Measurements from ENCODE around the gene NEK9.
"Not testable (repeated sequence)": the region's sequence is repeated elsewhere in the genome, so short reads cannot be mapped to it uniquely, and the experiment has no call there.

The NEK9 gene

DNA sequence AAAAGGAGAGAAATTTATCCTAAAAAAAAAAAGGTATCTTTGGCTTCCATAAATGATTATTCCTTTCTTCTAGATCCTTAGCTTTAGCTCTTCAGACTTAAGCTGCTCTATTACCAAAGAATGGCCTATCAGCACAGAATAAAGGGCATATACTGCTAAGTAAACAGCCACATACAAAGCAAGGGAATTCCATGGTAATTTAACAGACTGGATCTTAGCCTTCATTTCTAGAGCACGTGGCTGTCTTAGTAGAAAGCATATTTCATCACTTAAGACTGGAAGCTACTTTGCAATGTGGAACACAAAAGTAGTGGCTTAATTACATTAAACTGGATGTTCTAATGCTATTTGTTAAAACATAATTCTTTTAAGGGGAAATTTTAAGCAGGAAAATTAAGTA is 26.4 kb upstream of the NEK9 start:
- peaks cover 4% of the 10 kb centered on the region; the same call in 1 of the 2 replicates for H3K79me2 ChIP-seq (ENCODE audit: insufficient read depth, low read length)

DNA sequence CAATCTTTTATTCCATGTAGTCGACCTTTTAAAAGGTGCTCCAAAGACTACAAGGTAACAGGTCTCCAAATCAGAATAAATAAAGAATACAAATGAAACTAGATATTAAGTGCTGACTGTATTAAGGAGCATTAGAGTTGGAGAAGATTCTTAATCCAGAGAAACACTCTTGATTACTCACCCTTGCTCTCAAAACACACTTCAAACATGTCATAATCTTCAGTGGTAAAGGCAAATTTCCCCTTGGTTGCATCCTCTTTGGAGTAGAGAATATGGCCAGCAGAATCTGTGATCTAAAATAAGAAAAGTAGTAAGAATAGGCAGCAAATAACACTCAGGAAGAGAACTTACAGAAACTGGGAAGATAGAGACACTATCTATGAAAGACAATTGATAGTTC is 25.0 kb upstream of the NEK9 start:
- Histone ChIP-seq H3K9me2 (ENCODE audit: low read depth, low read length) (no peaks in the 10 kb centered on the region), H3K4me2 (ENCODE audit: low read length) (no peak overlapping the region), H3K79me2 (ENCODE audit: insufficient read depth, low read length) (peaks cover 4% of the 10 kb centered on the region; the same call in 1 of the 2 replicates), H3K4me1 (ENCODE audit: insufficient read depth, low read length, severe bottlenecking) (no peaks in the 10 kb centered on the region), H4K20me1 (ENCODE audit: insufficient read depth, low read length) (no peaks in the 10 kb centered on the region), H3K27ac (ENCODE audit: low read depth, low read length, poor library complexity, severe bottlenecking) (no peak overlapping the region), H3K9me3 (ENCODE audit: low read length) (no peaks in the 10 kb centered on the region), H3K9ac (ENCODE audit: low read length) (no peak overlapping the region), H3F3A (ENCODE audit: insufficient read depth, low read length) (no peaks in the 10 kb centered on the region), H3K4me3 (ENCODE audit: low read depth, low read length, poor library complexity, severe bottlenecking) (no peak overlapping the region), H3K27me3 (ENCODE audit: insufficient read depth, low read length) (no peaks in the 10 kb centered on the region), H3K36me3 (ENCODE audit: insufficient read depth, low read length) (peaks cover 22% of the 10 kb centered on the region; the same call in 1 of the 2 replicates), H2AFZ (ENCODE audit: low read length) (no peak overlapping the region)
- TF ChIP-seq, protein P1, sequence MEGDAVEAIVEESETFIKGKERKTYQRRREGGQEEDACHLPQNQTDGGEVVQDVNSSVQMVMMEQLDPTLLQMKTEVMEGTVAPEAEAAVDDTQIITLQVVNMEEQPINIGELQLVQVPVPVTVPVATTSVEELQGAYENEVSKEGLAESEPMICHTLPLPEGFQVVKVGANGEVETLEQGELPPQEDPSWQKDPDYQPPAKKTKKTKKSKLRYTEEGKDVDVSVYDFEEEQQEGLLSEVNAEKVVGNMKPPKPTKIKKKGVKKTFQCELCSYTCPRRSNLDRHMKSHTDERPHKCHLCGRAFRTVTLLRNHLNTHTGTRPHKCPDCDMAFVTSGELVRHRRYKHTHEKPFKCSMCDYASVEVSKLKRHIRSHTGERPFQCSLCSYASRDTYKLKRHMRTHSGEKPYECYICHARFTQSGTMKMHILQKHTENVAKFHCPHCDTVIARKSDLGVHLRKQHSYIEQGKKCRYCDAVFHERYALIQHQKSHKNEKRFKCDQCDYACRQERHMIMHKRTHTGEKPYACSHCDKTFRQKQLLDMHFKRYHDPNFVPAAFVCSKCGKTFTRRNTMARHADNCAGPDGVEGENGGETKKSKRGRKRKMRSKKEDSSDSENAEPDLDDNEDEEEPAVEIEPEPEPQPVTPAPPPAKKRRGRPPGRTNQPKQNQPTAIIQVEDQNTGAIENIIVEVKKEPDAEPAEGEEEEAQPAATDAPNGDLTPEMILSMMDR (IDR thresholded peaks at IDR 0.05; ENCODE audit: low read length): no peak
- TF ChIP-seq EZH2 (IDR thresholded peaks at IDR 0.05; ENCODE audit: borderline replicate concordance, low read length): no peak

More for the DNA sequence above, 26.4 kb upstream of the NEK9 start:
- Histone ChIP-seq H3K4me1 (ENCODE audit: insufficient read depth, low read length, severe bottlenecking) (no peaks in the 10 kb centered on the region), H3K9me2 (ENCODE audit: low read depth, low read length) (no peaks in the 10 kb centered on the region), H3K9me3 (ENCODE audit: low read length) (no peaks in the 10 kb centered on the region), H3K27me3 (ENCODE audit: insufficient read depth, low read length) (no peaks in the 10 kb centered on the region), H3F3A (ENCODE audit: insufficient read depth, low read length) (no peaks in the 10 kb centered on the region), H4K20me1 (ENCODE audit: insufficient read depth, low read length) (no peaks in the 10 kb centered on the region), H3K9ac (ENCODE audit: low read length) (no peak overlapping the region), H3K27ac (ENCODE audit: low read depth, low read length, poor library complexity, severe bottlenecking) (no peak overlapping the region), H3K36me3 (ENCODE audit: insufficient read depth, low read length) (peaks cover 16% of the 10 kb centered on the region; the same call in 1 of the 2 replicates), H2AFZ (ENCODE audit: low read length) (no peak overlapping the region), H3K4me2 (ENCODE audit: low read length) (no peak overlapping the region), H3K4me3 (ENCODE audit: low read depth, low read length, poor library complexity, severe bottlenecking) (no peak overlapping the region)
- no peak for TF ChIP-seq EZH2 (IDR thresholded peaks at IDR 0.05; ENCODE audit: borderline replicate concordance, low read length)
- TF ChIP-seq, protein P1 (IDR thresholded peaks at IDR 0.05; ENCODE audit: low read length): no peak

DNA sequence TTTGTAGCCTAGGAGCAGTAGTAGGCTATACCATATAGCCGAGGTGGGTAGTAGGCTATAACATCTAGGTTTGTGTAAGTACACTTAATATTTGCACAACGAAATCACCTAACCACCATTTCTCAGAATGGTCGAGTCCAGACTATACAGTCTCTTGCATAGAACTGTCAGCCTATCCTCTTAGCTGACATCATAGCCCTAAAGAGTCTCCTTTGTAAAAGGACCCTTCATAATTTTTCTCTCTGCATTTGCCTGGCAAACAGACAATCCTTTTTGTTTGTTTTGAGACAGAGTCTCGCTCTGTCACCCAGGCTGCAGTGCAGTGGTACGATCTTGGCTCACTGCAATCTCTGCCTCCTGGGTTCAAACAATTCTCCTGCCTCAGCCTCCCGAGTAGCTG is 23.8 kb upstream of the NEK9 start:
- H3K27ac ChIP-seq (ENCODE audit: low read depth, low read length, poor library complexity, severe bottlenecking): not testable (repeated sequence)

DNA sequence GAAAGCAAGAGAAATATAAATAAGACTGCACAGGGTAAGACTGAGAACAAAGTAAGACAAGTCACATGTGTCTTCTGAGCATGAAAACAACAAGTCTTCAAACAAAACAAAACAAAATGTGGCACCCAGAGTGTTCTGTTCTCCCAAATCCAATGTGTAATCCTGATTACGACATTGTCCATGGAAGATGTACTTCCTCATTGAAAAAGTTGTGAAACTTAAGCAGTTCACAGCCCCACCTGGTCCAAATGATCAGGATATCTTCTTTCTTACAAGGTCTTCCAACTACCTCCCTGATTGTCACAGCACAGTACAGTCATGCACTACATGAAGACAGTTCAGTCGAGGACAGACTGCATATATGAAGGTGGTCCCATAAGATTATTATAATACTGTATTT is 23.3 kb upstream of the NEK9 start:
- Histone ChIP-seq H3F3A (ENCODE audit: insufficient read depth, low read length) (no peaks in the 10 kb centered on the region), H3K4me2 (ENCODE audit: low read length) (no peak overlapping the region), H3K27ac (ENCODE audit: low read depth, low read length, poor library complexity, severe bottlenecking) (no peak overlapping the region), H4K20me1 (ENCODE audit: insufficient read depth, low read length) (no peaks in the 10 kb centered on the region), H3K79me2 (ENCODE audit: insufficient read depth, low read length) (no peaks in the 10 kb centered on the region), H2AFZ (ENCODE audit: low read length) (no peak overlapping the region), H3K9me2 (ENCODE audit: low read depth, low read length) (no peaks in the 10 kb centered on the region), H3K9ac (ENCODE audit: low read length) (no peak overlapping the region), H3K9me3 (ENCODE audit: low read length) (no peaks in the 10 kb centered on the region), H3K4me3 (ENCODE audit: low read depth, low read length, poor library complexity, severe bottlenecking) (no peak overlapping the region), H3K36me3 (ENCODE audit: insufficient read depth, low read length) (peaks cover 34% of the 10 kb centered on the region; the same call in 1 of the 2 replicates), H3K4me1 (ENCODE audit: insufficient read depth, low read length, severe bottlenecking) (no peaks in the 10 kb centered on the region), H3K27me3 (ENCODE audit: insufficient read depth, low read length) (no peaks in the 10 kb centered on the region)
- TF ChIP-seq EZH2 (IDR thresholded peaks at IDR 0.05; ENCODE audit: borderline replicate concordance, low read length): no peak
- TF ChIP-seq, protein P1 (IDR thresholded peaks at IDR 0.05; ENCODE audit: low read length): no peak

More for the DNA sequence above, 23.8 kb upstream of the NEK9 start:
- H3K4me1 ChIP-seq (ENCODE audit: insufficient read depth, low read length, severe bottlenecking); H3K9ac ChIP-seq (ENCODE audit: low read length); H3K9me2 ChIP-seq (ENCODE audit: low read depth, low read length); H3F3A ChIP-seq (ENCODE audit: insufficient read depth, low read length); H4K20me1 ChIP-seq (ENCODE audit: insufficient read depth, low read length); H2AFZ ChIP-seq (ENCODE audit: low read length); H3K4me3 ChIP-seq (ENCODE audit: low read depth, low read length, poor library complexity, severe bottlenecking); H3K4me2 ChIP-seq (ENCODE audit: low read length); H3K27me3 ChIP-seq (ENCODE audit: insufficient read depth, low read length); H3K79me2 ChIP-seq (ENCODE audit: insufficient read depth, low read length); H3K9me3 ChIP-seq (ENCODE audit: low read length): not testable (repeated sequence)
- peaks cover 31% of the 10 kb centered on the region; the same call in 1 of the 2 replicates for H3K36me3 ChIP-seq (ENCODE audit: insufficient read depth, low read length)

All from OCI-LY1 (cell line).